Measurements from ENCODE around the gene CREBBP.

Gene CREBBP

DNA sequence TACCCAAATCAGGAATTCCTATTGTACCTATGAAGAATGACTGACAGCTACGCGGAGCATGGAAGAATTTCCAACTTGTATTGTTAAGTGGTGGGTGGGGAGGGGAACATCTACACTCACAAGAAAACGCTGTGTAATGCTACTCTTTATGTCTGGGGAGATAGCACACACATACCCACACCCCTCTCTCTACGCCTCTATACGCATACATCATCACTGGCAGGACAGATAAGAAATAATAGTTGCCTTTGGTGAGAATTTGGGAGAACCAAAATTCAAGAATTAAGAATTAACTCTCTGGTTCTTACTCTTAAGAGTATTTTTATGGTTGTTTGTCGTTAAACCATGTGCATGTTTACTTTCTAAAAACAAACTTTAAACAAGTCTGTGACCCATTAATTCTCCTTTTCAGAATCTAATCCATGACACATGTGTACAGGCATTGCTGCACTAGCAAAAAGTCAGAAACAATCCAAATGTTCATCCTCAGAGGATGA, 33.9 kb downstream of the CREBBP start:
- H3K4me3 ChIP-seq (ENCODE audit: low read depth, low read length) = no peak overlapping the region
- H3K27ac ChIP-seq = no peak overlapping the region
- no peaks in the 10 kb centered on the region for H3K27me3 ChIP-seq (replicated peaks)
- TF ChIP-seq, protein P1, sequence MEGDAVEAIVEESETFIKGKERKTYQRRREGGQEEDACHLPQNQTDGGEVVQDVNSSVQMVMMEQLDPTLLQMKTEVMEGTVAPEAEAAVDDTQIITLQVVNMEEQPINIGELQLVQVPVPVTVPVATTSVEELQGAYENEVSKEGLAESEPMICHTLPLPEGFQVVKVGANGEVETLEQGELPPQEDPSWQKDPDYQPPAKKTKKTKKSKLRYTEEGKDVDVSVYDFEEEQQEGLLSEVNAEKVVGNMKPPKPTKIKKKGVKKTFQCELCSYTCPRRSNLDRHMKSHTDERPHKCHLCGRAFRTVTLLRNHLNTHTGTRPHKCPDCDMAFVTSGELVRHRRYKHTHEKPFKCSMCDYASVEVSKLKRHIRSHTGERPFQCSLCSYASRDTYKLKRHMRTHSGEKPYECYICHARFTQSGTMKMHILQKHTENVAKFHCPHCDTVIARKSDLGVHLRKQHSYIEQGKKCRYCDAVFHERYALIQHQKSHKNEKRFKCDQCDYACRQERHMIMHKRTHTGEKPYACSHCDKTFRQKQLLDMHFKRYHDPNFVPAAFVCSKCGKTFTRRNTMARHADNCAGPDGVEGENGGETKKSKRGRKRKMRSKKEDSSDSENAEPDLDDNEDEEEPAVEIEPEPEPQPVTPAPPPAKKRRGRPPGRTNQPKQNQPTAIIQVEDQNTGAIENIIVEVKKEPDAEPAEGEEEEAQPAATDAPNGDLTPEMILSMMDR (IDR thresholded peaks at IDR 0.05; ENCODE audit: low read depth, low read length, missing control alignments) = no peak
- peaks cover 8% of the 10 kb centered on the region for H3K36me3 ChIP-seq (replicated peaks)
- DNase-seq = no peak
- in situ Hi-C loops (cut with HindIII; ENCODE audit: low pct_ligation_motif_present, low sequenced_read_pairs) = no loop called here

DNA sequence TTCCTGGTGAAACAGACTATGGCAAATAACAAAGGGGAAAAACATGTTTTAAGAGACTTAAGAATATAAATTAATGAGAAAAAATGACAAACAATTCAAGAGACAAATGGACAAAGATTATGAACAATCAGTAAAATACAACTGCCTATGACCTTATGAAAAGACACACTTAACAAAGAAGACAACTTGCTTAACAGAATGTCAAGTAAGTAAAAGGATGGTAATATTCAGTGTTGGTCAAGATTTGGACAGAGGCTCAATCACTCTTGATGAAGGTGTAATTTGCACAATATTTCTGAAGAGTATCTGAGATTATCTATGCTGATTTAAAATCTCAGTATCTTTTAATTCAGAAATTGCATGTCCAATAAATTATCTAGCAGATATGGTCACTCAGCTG, 34.4 kb downstream of the CREBBP start:
- in situ Hi-C loops (cut with HindIII; ENCODE audit: low pct_ligation_motif_present, low sequenced_read_pairs) = no loop called here
- TF ChIP-seq, protein P1 (IDR thresholded peaks at IDR 0.05; ENCODE audit: low read depth, low read length, missing control alignments) = no peak
- no peak overlapping the region for H3K27ac ChIP-seq

DNA sequence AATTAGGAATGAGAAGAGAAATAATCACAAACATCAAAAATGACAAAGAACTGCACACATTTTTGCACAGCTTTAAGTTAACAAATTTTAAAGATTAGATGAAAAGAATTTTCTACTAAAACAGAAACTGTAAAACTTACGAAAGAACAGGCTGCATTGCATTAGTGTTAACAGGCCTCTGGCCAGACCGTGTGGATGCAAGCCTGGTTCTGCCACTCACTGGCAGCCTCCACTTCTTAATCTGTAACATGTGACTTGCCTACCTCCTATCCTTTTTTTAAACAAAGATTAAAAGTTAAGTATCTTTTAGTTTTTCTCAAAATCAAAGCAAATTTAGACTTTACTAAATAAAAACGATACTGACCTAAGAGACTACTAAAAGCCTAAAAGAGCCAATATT, 37.5 kb downstream of the CREBBP start:
- no peaks in the 10 kb centered on the region for H3K36me3 ChIP-seq (replicated peaks)
- in situ Hi-C loops (cut with HindIII; ENCODE audit: low pct_ligation_motif_present, low sequenced_read_pairs) = no loop called here
- no peak for DNase-seq
- no peak overlapping the region for H3K4me3 ChIP-seq (ENCODE audit: low read depth, low read length)
- H3K27ac ChIP-seq = no peak overlapping the region
- H3K27me3 ChIP-seq (replicated peaks) = no peaks in the 10 kb centered on the region
- TF ChIP-seq, protein P1 (IDR thresholded peaks at IDR 0.05; ENCODE audit: low read depth, low read length, missing control alignments) = no peak

More for the DNA sequence above, 34.4 kb downstream of the CREBBP start:
- Histone ChIP-seq H3K4me3 (ENCODE audit: low read depth, low read length) (no peak overlapping the region), H3K36me3 (replicated peaks) (peaks cover 8% of the 10 kb centered on the region), H3K27me3 (replicated peaks) (no peaks in the 10 kb centered on the region)
- DNase-seq = no peak

DNA sequence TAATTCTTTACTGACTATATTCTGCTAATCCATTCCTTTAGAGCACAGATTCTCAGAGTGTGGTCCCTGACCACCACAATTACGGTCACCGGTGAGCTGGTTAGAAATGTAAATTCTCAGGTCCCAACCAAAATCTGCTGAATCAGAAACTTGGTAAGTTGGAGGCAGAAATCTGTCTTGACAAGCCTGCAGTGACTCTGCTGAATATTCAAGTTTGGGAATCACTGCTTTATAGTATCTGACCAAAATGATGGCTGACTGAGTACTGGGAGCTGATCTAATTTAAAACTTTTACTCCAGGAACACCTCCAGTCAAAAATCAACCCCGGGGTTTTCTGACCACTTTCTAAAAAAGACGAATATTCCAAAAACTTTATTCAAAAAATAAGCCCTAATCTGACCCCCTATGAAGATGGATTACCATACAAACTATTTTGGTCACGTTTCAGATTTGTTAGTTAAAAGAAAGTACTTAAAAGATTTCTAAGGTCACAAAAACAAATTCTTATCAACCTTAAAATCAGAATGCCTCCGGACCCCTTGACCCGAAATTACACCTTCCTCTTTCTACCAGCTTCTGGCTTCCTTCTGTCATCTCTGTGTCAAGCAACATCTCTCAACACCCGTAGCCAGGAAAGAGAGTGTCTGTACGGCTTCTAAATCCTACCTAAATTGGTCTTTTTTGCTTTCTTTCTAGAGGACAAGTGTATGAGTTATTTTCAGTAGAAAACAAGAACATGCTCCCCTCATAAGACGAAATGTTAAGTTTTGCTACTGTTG, 38.6 kb downstream of the CREBBP start:
- DNase-seq = no peak
- TF ChIP-seq, protein P1 (IDR thresholded peaks at IDR 0.05; ENCODE audit: low read depth, low read length, missing control alignments) = no peak
- no peaks in the 10 kb centered on the region for H3K27me3 ChIP-seq (replicated peaks)
- no peaks in the 10 kb centered on the region for H3K36me3 ChIP-seq (replicated peaks)
- in situ Hi-C loops (cut with HindIII; ENCODE audit: low pct_ligation_motif_present, low sequenced_read_pairs) = no loop called here
- H3K4me3 ChIP-seq (ENCODE audit: low read depth, low read length) = no peak overlapping the region
- H3K27ac ChIP-seq = no peak overlapping the region

DNA sequence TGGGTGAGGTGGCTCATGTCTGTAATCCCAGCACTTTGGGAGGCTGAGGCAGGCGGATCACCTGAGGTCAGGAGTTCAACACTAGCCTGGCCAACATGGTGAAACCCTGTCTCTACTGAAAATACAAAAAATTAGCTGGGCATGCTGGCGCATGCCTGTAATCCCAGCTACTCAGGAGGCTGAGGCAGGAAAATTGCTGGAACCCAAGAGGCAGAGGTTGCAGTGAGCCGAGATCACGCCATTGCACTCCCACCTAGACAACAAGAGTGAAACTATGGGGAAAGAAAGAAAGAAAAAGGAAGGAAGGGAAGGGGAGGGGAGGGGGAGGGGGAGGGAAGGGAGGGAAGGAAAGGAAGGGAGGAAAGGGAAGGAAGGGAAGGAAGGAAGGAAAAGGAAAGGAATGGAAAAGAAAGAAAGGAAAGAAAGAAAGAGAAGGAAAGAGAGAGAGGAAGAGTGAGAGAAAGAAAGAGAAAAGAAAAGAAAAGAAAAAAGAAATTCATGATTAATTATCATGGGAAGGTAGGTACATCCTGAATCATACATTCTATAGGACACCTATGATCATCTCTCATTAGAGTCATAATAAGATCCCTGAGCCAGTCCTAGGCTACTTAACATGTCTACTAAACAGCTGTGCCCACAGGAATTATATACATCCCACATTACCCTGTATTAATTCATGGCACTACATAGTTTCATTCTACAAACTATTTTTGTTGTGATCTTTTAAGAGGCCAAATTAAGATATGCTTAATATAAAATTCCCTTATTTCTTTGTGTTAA, 40.9 kb downstream of the CREBBP start:
- Histone ChIP-seq H3K36me3 (replicated peaks) (no peaks in the 10 kb centered on the region), H3K27ac (no peak overlapping the region), H3K27me3 (replicated peaks) (no peaks in the 10 kb centered on the region), H3K4me3 (ENCODE audit: low read depth, low read length) (no peak overlapping the region)
- TF ChIP-seq, protein P1 (IDR thresholded peaks at IDR 0.05; ENCODE audit: low read depth, low read length, missing control alignments) = no peak
- in situ Hi-C loops (cut with HindIII; ENCODE audit: low pct_ligation_motif_present, low sequenced_read_pairs) = no loop called here
- DNase-seq = no peak
